Measurements from ENCODE around the gene FER1L5. TPM values are rescaled to one million over a fixed set of nuclear protein-coding genes. Genes with fewer than 3 reads are reported as not detected.

FER1L5 gene
- total and polyA plus RNA-seq, 12 donors: 0.02 to 0.87 (median 0.14) TPM; not detected in 1

- H3K27ac ChIP-seq: peak overlapping the region in 1 of 5 donors; percentile 39
- peaks cover 0 to 55% of the 10 kb centered on the region in 2 donors for H3K36me3 ChIP-seq (replicated peaks in 1 of 2)
- H3K4me3 ChIP-seq: no peak overlapping the region
- TF ChIP-seq POLR2A (IDR thresholded peaks at IDR 0.05) (no peak), CTCF (IDR thresholded peaks at IDR 0.05) (no peak)
- intact Hi-C loops (cut with DNase I): no loop called here
- H3K27me3 ChIP-seq: no peaks in the 10 kb centered on the region
- 80 to 89% (median 85%) methylated on average over 3 of the region's 3 CpGs for WGBS, 4 donors
- peak in 1 of 7 donors; percentile 14 for DNase-seq
- H3K4me1 ChIP-seq (replicated peaks in 1 of 2): peaks cover 8 to 53% of the 10 kb centered on the region in 2 donors
- no peaks in the 10 kb centered on the region for H3K9me3 ChIP-seq (replicated peaks in 1 of 3)
Observed at GRCh38 chr2:96733931-96734330, 91.4 kb downstream of the FER1L5 start.

GRCh38 chr2:96734880-96735583 lies 92.5 kb downstream of the FER1L5 start:
- intact Hi-C loops (cut with DNase I): no loop called here
- Histone ChIP-seq H3K9me3 (replicated peaks in 1 of 3) (no peaks in the 10 kb centered on the region), H3K4me1 (replicated peaks in 1 of 2) (peaks cover 11 to 57% of the 10 kb centered on the region in 2 donors), H3K4me3 (no peak overlapping the region), H3K27ac (peak overlapping the region in 2 of 5 donors; percentile 39 to 45), H3K36me3 (replicated peaks in 1 of 2) (peaks cover 0 to 46% of the 10 kb centered on the region in 2 donors), H3K27me3 (no peaks in the 10 kb centered on the region)
- peak in 2 of 7 donors; percentile 23 to 35 for DNase-seq
- WGBS, 4 donors: 64 to 74% (median 65%) methylated on average over 8 of the region's 8 CpGs
- no peak for TF ChIP-seq CTCF (IDR thresholded peaks at IDR 0.05)

GRCh38 chr2:96737251-96737650 lies 94.7 kb downstream of the FER1L5 start:
- Histone ChIP-seq H3K4me3 (no peak overlapping the region), H3K9me3 (replicated peaks in 1 of 3) (no peaks in the 10 kb centered on the region), H3K36me3 (replicated peaks in 1 of 2) (peaks cover 0 to 25% of the 10 kb centered on the region in 2 donors), H3K4me1 (replicated peaks in 1 of 2) (peaks cover 11 to 57% of the 10 kb centered on the region in 2 donors), H3K27me3 (no peaks in the 10 kb centered on the region), H3K27ac (no peak overlapping the region)
- no peak for DNase-seq
- no peak for TF ChIP-seq POLR2A (IDR thresholded peaks at IDR 0.05)
- TF ChIP-seq CTCF (IDR thresholded peaks at IDR 0.05): no peak
- WGBS, 4 donors: 47 to 73% (median 62%) methylated on average over 2 of the region's 2 CpGs
- intact Hi-C loops (cut with DNase I): no loop called here

GRCh38 chr2:96737831-96738230 lies 95.3 kb downstream of the FER1L5 start:
- H3K36me3 ChIP-seq (replicated peaks in 1 of 2): peaks cover 0 to 20% of the 10 kb centered on the region in 2 donors
- H3K27me3 ChIP-seq: no peaks in the 10 kb centered on the region
- no peak overlapping the region for H3K27ac ChIP-seq
- H3K4me1 ChIP-seq (replicated peaks in 1 of 2): peaks cover 11 to 57% of the 10 kb centered on the region in 2 donors
- no peak for TF ChIP-seq CTCF (IDR thresholded peaks at IDR 0.05)
- TF ChIP-seq POLR2A (IDR thresholded peaks at IDR 0.05): no peak
- no peaks in the 10 kb centered on the region for H3K9me3 ChIP-seq (replicated peaks in 1 of 3)
- H3K4me3 ChIP-seq: no peak overlapping the region
- DNase-seq: no peak
- WGBS, 4 donors: 53 to 72% (median 59%) methylated on average over 2 of the region's 2 CpGs
- intact Hi-C loops (cut with DNase I): no loop called here

Measured in adrenal gland (tissue), 12 donors.